HepG2 (cell line): ENCODE measurements around the gene FXYD6. TPM values are rescaled to one million over a fixed set of nuclear protein-coding genes. Genes with fewer than 3 reads are reported as not detected.

Experiments
- ATAC-seq: fragments of 200-7000 bp; cut with Tn5 transposase; 3 replicates; pipeline ENCODE4 v1.9.1; 2020; ENCODE audit warnings: mild to moderate bottlenecking, moderate library complexity
- BruUV-seq: library from RNA; stranded (reverse); fragments of 400-500 nt; replicated peaks from 2 replicates; lab custom pipeline; 2021; lab: Mats Ljungman, UMichigan
- CTCF ChIA-PET: fragments of 300-600 bp; formaldehyde crosslinking; extraction: SDS; loops from one replicate; lab custom pipeline; 2021; ENCODE audit warnings: low total read pairs, inconsistent platforms, low intra/inter-chr PET ratio; lab: Yijun Ruan, JAX
- POLR2A ChIA-PET: fragments of 350-600 bp; sonication (Branson Sonifier 250); formaldehyde crosslinking; loops from one replicate; lab custom pipeline; 2020; ENCODE audit warnings: antibody characterized with exemption, inconsistent platforms; lab: Yijun Ruan, JAX
- DNase-seq: peaks from one replicate; pipeline ENCODE4 v3.0.0-alpha.2; 2015; ENCODE audit warnings: low spot score
- FAIRE-seq: peaks from 3 replicates; lab custom pipeline; 2011; peaks lifted over from hg19 to GRCh38; lab: Jason Lieb, UNC
- H2AFZ ChIP-seq: one replicate; pipeline ENCODE4 v1.6.1; 2011; ENCODE audit warnings: low read length, inconsistent platforms
- H3K27ac ChIP-seq: fragments of 300-600 bp; 3 replicates; pipeline ENCODE4 v1.8.0; 2011; ENCODE audit warnings: mixed run types, mild to moderate bottlenecking, mixed read lengths, low read length, inconsistent platforms; ENCODE audit not compliant: insufficient read depth; ENCODE audit errors: extremely low read length
- H3K27me3 ChIP-seq, 2 experiments: fragments of 200-600 bp in 1 of 2; 2 replicates in 1 of 2; 3 replicates in 1 of 2; pipeline versions ENCODE4 v1.6.0 to v1.8.0; 2011; ENCODE audit warnings: low read length in 2 of 2, mild to moderate bottlenecking in 2 of 2, moderate library complexity in 2 of 2, inconsistent platforms in 1 of 2; ENCODE audit not compliant: insufficient read depth in 2 of 2, control insufficient read depth in 1 of 2
- H3K36me3 ChIP-seq, 2 experiments: fragments of 200-600 bp in 1 of 2; replicated peaks in 1 of 2; 2 replicates in 1 of 2; 3 replicates in 1 of 2; pipeline versions ENCODE4 v1.5.1 to v1.8.0; 2011; ENCODE audit warnings: low read length in 2 of 2, inconsistent platforms in 1 of 2; ENCODE audit not compliant: insufficient read depth in 2 of 2, control insufficient read depth in 1 of 2
- H3K4me1 ChIP-seq: 2 replicates; pipeline ENCODE4 v1.5.1; 2012; ENCODE audit warnings: low read length, inconsistent platforms; ENCODE audit not compliant: insufficient read depth
- H3K4me2 ChIP-seq: 2 replicates; pipeline ENCODE4 v1.6.0; 2011; ENCODE audit warnings: low read depth, low read length, inconsistent platforms
- H3K4me3 ChIP-seq, 3 experiments: fragments of 200-600 bp in 1 of 3; sonication (generic), shearing (Covaris generic) in 1 of 3; replicated peaks in 1 of 3; 2 replicates each; pipeline ENCODE4 v1.5.1; 2011 to 2016; ENCODE audit warnings: low read length in 3 of 3, inconsistent platforms in 2 of 3, low read depth in 2 of 3, mild to moderate bottlenecking in 2 of 3, control low read depth in 1 of 3, mixed read lengths in 1 of 3; ENCODE audit not compliant: insufficient read depth in 1 of 3
- H3K79me2 ChIP-seq: one replicate; pipeline ENCODE4 v1.6.1; 2011; ENCODE audit warnings: low read length, inconsistent platforms; ENCODE audit not compliant: insufficient read depth
- H3K9ac ChIP-seq: 2 replicates; pipeline ENCODE4 v1.6.0; 2011; ENCODE audit warnings: mild to moderate bottlenecking, low read depth, low read length, inconsistent platforms; ENCODE audit not compliant: insufficient read depth
- H3K9me3 ChIP-seq: 2 replicates; pipeline ENCODE4 v1.5.1; 2012; ENCODE audit warnings: mild to moderate bottlenecking, low read length
- H4K20me1 ChIP-seq: 2 replicates; pipeline ENCODE4 v1.6.0; 2011; ENCODE audit warnings: inconsistent platforms, mild to moderate bottlenecking, low read length, moderate library complexity; ENCODE audit not compliant: insufficient read depth
- ATAD3A ChIP-seq: sonication (generic); formaldehyde crosslinking; IDR thresholded peaks from 2 replicates; pipeline ENCODE4 v1.4.0; 2020; ENCODE audit warnings: missing genetic modification reagents
- FOXA1 ChIP-seq, 2 experiments: fragments of 450-650 bp in 1 of 2; sonication (generic) in 1 of 2; formaldehyde crosslinking in 1 of 2; IDR thresholded peaks; 2 replicates each; pipeline versions ENCODE4 v1.4.0 to v1.6.1; 2016 to 2020; ENCODE audit warnings: missing genetic modification reagents in 1 of 2
- HNRNPL ChIP-seq: fragments of 200-400 bp; formaldehyde crosslinking; IDR thresholded peaks from 2 replicates; pipeline ENCODE4 v1.6.1; 2017; ENCODE audit warnings: mild to moderate bottlenecking, low read depth, low read length
- JDP2 ChIP-seq: sonication (generic); formaldehyde crosslinking; IDR thresholded peaks from 2 replicates; pipeline ENCODE4 v1.8.1; 2022; ENCODE audit warnings: missing genetic modification reagents, borderline replicate concordance
- KLF11 ChIP-seq: IDR thresholded peaks from 2 replicates; pipeline ENCODE4 v1.6.1; 2016; ENCODE audit warnings: missing compliant biosample characterization
- MZF1 ChIP-seq: sonication (generic); formaldehyde crosslinking; IDR thresholded peaks from 2 replicates; pipeline ENCODE4 v1.8.1; 2023; ENCODE audit warnings: mild to moderate bottlenecking, missing genetic modification reagents, borderline replicate concordance
- NCOR1 ChIP-seq: fragments of 200-600 bp; sonication (generic); IDR thresholded peaks from 2 replicates; pipeline ENCODE4 v1.7.0; 2017; ENCODE audit warnings: antibody characterized with exemption, low read length, borderline replicate concordance
- RXRB ChIP-seq: IDR thresholded peaks from 2 replicates; pipeline ENCODE4 v1.6.1; 2016; ENCODE audit warnings: borderline replicate concordance, missing genetic modification reagents, missing compliant biosample characterization
- ZNF513 ChIP-seq: sonication (generic); formaldehyde crosslinking; conservative IDR thresholded peaks from 2 replicates; pipeline ENCODE4 v1.5.0; 2020; ENCODE audit warnings: missing genetic modification reagents
- ZNF546 ChIP-seq: sonication (generic); formaldehyde crosslinking; conservative IDR thresholded peaks from 2 replicates; pipeline ENCODE4 v1.8.1; 2023; ENCODE audit warnings: mild to moderate bottlenecking, missing genetic modification reagents
- ZNF569 ChIP-seq: sonication (generic); formaldehyde crosslinking; IDR thresholded peaks from 2 replicates; pipeline ENCODE4 v1.5.0; 2020; ENCODE audit warnings: mild to moderate bottlenecking, missing genetic modification reagents, moderate library complexity, borderline replicate concordance
- ZNF883 ChIP-seq: sonication (generic); formaldehyde crosslinking; IDR thresholded peaks from 2 replicates; pipeline ENCODE4 v1.5.1; 2020; ENCODE audit warnings: mild to moderate bottlenecking, missing genetic modification reagents; ENCODE audit errors: not compliant biosample characterization
- ZSCAN20 ChIP-seq: sonication (generic); formaldehyde crosslinking; IDR thresholded peaks from 2 replicates; pipeline ENCODE4 v1.4.0; 2020; ENCODE audit warnings: missing genetic modification reagents, mild to moderate bottlenecking, borderline replicate concordance
- WGBS: methylation state at CpG from one replicate; pipeline ENCODE4 v1.1.6; 2017; ENCODE audit warnings: low lambda C conversion rate; 5-methylcytosine and 5-hydroxymethylcytosine counted together
- in situ Hi-C: cut with HindIII; loops from 2 replicates; pipeline ENCODE4 v1.10.0; 2017; ENCODE audit warnings: low pct_unique_long_range_greater_than_20kb; ENCODE audit not compliant: extremely low pct_ligation_motif_present
- intact Hi-C: fragments of 100-400 bp; cut with micrococcal nuclease; formaldehyde crosslinking; loops from one replicate; pipeline ENCODE4 v1.10.0; 2022; ENCODE audit not compliant: unreplicated experiment
- polyA plus RNA-seq, 8 experiments: library from polyadenylated mRNA; depleted of rRNA in 3 of 8; stranded (reverse) in 7 of 8; unstranded in 1 of 8; fragments of >200 nt; fragmentation: Illumina TruSeq in 4 of 8; extraction: Trizol in 4 of 8; gene quantifications; 2 replicates each; pipeline versions ENCODE4 v1.2.1 to v1.2.3, GENCODE V29; 2011 to 2016; ENCODE audit warnings: low read depth in 4 of 8, missing spikeins in 1 of 8, mixed read lengths in 1 of 8; ENCODE audit not compliant: insufficient read depth in 1 of 8
- total RNA-seq, 5 experiments: library from RNA; depleted of rRNA; stranded (reverse); fragments of >200 nt; fragmentation: Illumina TruSeq; extraction: Trizol; gene quantifications; 2 replicates each; pipeline ENCODE4 v1.2.3, GENCODE V29; 2016; ENCODE audit warnings: low read depth in 1 of 5
- TF ChIP-seq, protein P1 (sequence below): sonication (generic); formaldehyde crosslinking; IDR thresholded peaks from 2 replicates; pipeline ENCODE4 v1.8.1; 2023; ENCODE audit warnings: mild to moderate bottlenecking, missing genetic modification reagents, borderline replicate concordance
- TF ChIP-seq, protein P2 (sequence below): sonication (generic); formaldehyde crosslinking; IDR thresholded peaks from 2 replicates; pipeline ENCODE4 v1.4.0; 2020; ENCODE audit warnings: missing genetic modification reagents, mild to moderate bottlenecking, borderline replicate concordance

Gene FXYD6
- total and polyA plus RNA-seq, 2 of the 13 experiments (the other 11 are each of a cell fraction or from before 2014, with no cell fraction given) = not detected

DNA sequence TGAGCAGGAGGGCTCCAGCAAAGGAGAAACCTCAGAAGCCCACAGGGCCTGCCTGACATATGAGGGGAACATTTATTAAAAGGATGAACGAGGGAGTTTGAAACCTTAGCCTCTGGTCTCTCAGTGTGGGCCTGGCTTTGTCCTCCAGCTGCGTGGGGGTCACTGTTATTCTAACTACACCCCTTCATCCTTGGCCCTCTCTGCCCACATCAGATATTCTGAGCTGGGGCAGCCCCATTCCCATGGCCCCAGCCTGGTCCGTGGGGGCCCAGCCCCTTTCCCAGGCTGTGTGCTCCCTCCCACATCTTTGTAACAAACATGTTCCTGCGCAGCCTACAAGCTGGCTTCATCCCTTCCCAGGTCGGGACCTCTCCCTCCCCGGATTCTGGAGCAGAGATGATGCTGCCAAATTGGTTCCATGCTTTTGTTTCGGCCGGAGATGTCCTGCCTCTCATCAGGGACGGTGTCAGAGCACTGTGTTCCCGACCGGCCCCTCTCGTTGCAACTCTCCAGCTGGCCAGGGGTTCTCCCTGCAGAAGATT, 4.0 kb downstream of the FXYD6 start:
- no peak overlapping the region for H3K27ac ChIP-seq

DNA sequence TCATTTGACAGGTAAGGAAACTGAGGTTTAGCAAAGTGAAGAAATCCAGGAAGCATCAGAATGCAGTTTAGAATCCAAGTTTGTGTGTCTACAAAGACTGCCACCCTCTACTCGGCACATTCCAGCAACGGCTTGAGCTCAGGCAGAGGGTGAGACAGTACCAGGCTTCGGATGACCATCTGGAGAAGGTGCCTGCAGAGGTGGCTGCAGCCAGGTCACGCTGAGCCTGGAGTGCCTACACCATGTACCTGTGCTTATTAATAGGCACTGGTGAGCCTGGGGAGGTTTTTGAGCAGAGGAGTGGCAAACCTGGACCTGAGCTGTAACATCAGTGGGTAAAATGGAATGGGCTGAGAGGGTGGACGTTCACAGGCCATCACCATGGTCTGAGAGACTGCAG, 4.7 kb downstream of the FXYD6 start:
- Histone ChIP-seq H3K79me2 (no peaks in the 10 kb centered on the region), H3K4me1 (no peaks in the 10 kb centered on the region), H3K9me3 (no peaks in the 10 kb centered on the region), H3K9ac (no peak overlapping the region), H2AFZ (no peak overlapping the region), H3K27me3 (peaks cover 10 to 95% of the 10 kb centered on the region in 2 experiments; a peak in 4 of 5 replicates), H3K27ac (no peak overlapping the region), H3K36me3 (no peaks in the 10 kb centered on the region), H3K4me3 (no peak overlapping the region), H3K4me2 (no peak overlapping the region), H4K20me1 (no peaks in the 10 kb centered on the region)
- ATAC-seq (no peak), FAIRE-seq (no peak), DNase-seq (no peak)
- 9% methylated on average over 5 of the region's 5 CpGs for WGBS
- intact Hi-C loops = no loop called here
- no TSS peak for BruUV-seq
- ChIA-PET POLR2A (no interaction called here), CTCF (no interaction called here)
- in situ Hi-C loops = no loop called here
- TF ChIP-seq ZNF546 (CRISPR knock-in tag) (no peak), JDP2 (CRISPR knock-in tag) (no peak), FOXA1 (IDR thresholded peaks at IDR 0.05) (no peak), FOXA1 (CRISPR knock-in tag; IDR thresholded peaks at IDR 0.05) (no peak), ZNF513 (CRISPR knock-in tag) (no peak), NCOR1 (no peak), ZNF569 (CRISPR knock-in tag) (no peak), HNRNPL (no peak), ATAD3A (CRISPR knock-in tag) (no peak)

More for the DNA sequence above, 4.0 kb downstream of the FXYD6 start:
- TF ChIP-seq ZSCAN20 (no peak), KLF11 (CRISPR knock-in tag) (no peak), RXRB (CRISPR knock-in tag) (no peak), ZNF883 (CRISPR knock-in tag) (no peak), MZF1 (CRISPR knock-in tag) (no peak)
- TF ChIP-seq, protein P1, sequence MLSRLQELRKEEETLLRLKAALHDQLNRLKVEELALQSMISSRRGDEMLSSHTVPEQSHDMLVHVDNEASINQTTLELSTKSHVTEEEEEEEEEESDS (CRISPR knock-in tag) = no peak
- TF ChIP-seq, protein P2, sequence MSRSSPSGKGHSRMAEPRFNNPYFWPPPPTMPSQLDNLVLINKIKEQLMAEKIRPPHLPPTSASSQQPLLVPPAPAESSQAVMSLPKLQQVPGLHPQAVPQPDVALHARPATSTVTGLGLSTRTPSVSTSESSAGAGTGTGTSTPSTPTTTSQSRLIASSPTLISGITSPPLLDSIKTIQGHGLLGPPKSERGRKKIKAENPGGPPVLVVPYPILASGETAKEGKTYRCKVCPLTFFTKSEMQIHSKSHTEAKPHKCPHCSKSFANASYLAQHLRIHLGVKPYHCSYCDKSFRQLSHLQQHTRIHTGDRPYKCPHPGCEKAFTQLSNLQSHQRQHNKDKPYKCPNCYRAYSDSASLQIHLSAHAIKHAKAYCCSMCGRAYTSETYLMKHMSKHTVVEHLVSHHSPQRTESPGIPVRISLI (CRISPR knock-in tag) = no peak
- no peak overlapping the region for H3K4me3 ChIP-seq
- intact Hi-C loops (no loop called here), in situ Hi-C loops (no loop called here)
- no peak for ATAC-seq
- WGBS = 4% methylated on average over 11 of the region's 12 CpGs
- BruUV-seq = no TSS peak
- H3K4me1 ChIP-seq = no peaks in the 10 kb centered on the region
- H4K20me1 ChIP-seq = no peaks in the 10 kb centered on the region
- H3K27me3 ChIP-seq = peaks cover 10 to 96% of the 10 kb centered on the region in 2 experiments; a peak in 4 of 5 replicates
- no peaks in the 10 kb centered on the region for H3K9me3 ChIP-seq
- no peaks in the 10 kb centered on the region for H3K36me3 ChIP-seq
- no peak overlapping the region for H3K9ac ChIP-seq
- POLR2A ChIA-PET = no interaction called here
- DNase-seq = no peak
- no peak overlapping the region for H3K4me2 ChIP-seq
- H2AFZ ChIP-seq = no peak overlapping the region
- no peak for FAIRE-seq
- CTCF ChIA-PET = no interaction called here
- no peaks in the 10 kb centered on the region for H3K79me2 ChIP-seq
